H1 (cell line): ENCODE results near the gene TRIP13. TPM values are rescaled to one million over a fixed set of nuclear protein-coding genes. Genes with fewer than 3 reads are reported as not detected.
A peak's percentile ranks its signal among the peaks of the same experiment; 100 is the strongest.

Experiments used
- CTCF ChIA-PET: fragments of 300-600 bp; sonication (Branson Sonifier 250); formaldehyde crosslinking; loops from one replicate; lab custom pipeline; 2021; ENCODE audit not compliant: partially characterized antibody; lab: Charles Lee
- POLR2A ChIA-PET: fragments of 300-600 bp; sonication (Branson Sonifier 250); formaldehyde crosslinking; loops from one replicate; lab custom pipeline; 2021; ENCODE audit warnings: inconsistent platforms; ENCODE audit not compliant: partially characterized antibody; lab: Charles Lee
- DNase-seq, 2 experiments: peaks; one replicate each; pipeline versions ENCODE4 v3.0.0 to v3.0.0-alpha.2; 2010 to 2022; ENCODE audit warnings: low spot score in 2 of 2, low read depth in 1 of 2, mixed read lengths in 1 of 2
- FAIRE-seq: peaks from 2 replicates; lab custom pipeline; 2011; peaks lifted over from hg19 to GRCh38; lab: Jason Lieb, UNC
- H2AFZ ChIP-seq: 2 replicates; pipeline ENCODE4 v1.8.1; 2012; ENCODE audit warnings: low read length, inconsistent platforms
- H2AK5ac ChIP-seq: 2 replicates; pipeline ENCODE4 v1.6.1; 2013; ENCODE audit warnings: low read depth, low read length
- H2BK120ac ChIP-seq: replicated peaks from 2 replicates; pipeline ENCODE3; 2013; ENCODE audit warnings: low read depth, low read length, inconsistent platforms
- H2BK12ac ChIP-seq: 2 replicates; pipeline ENCODE4 v1.6.1; 2013; ENCODE audit warnings: low read depth, low read length
- H2BK15ac ChIP-seq: 2 replicates; pipeline ENCODE4 v1.6.1; 2013; ENCODE audit warnings: low read length
- H2BK20ac ChIP-seq: 2 replicates; pipeline ENCODE4 v1.6.1; 2013; ENCODE audit warnings: low read length
- H2BK5ac ChIP-seq: 2 replicates; pipeline ENCODE4 v1.6.1; 2013; ENCODE audit warnings: low read depth, low read length
- H3K14ac ChIP-seq: 2 replicates; pipeline ENCODE4 v1.6.1; 2013; ENCODE audit warnings: inconsistent platforms; ENCODE audit not compliant: insufficient read length
- H3K18ac ChIP-seq: 2 replicates; pipeline ENCODE4 v1.6.1; 2013; ENCODE audit warnings: low read length; ENCODE audit errors: extremely low read depth
- H3K23ac ChIP-seq: 2 replicates; pipeline ENCODE4 v1.6.1; 2013; ENCODE audit warnings: inconsistent platforms; ENCODE audit not compliant: insufficient read length
- H3K23me2 ChIP-seq: 2 replicates; pipeline ENCODE4 v1.6.1; 2013; ENCODE audit warnings: low read depth, low read length
- H3K27ac ChIP-seq: 2 replicates; pipeline ENCODE4 v1.6.1; 2011; ENCODE audit warnings: low read depth, low read length, inconsistent platforms
- H3K27me3 ChIP-seq, 4 experiments: replicated peaks in 1 of 4; 1 replicate in 1 of 4; 2 replicates in 3 of 4; pipeline versions ENCODE4 v1.6.1 to v1.8.1; 2011 to 2013; ENCODE audit warnings: low read length in 3 of 4, mild to moderate bottlenecking in 3 of 4, inconsistent platforms in 2 of 4, mixed read lengths in 2 of 4, moderate library complexity in 1 of 4; ENCODE audit not compliant: control insufficient read depth in 3 of 4, insufficient read depth in 3 of 4; ENCODE audit errors: extremely low read depth in 1 of 4
- H3K36me3 ChIP-seq, 4 experiments: 2 replicates each; pipeline versions ENCODE4 v1.6.1 to v1.8.1; 2011 to 2013; ENCODE audit warnings: mild to moderate bottlenecking in 4 of 4, low read length in 3 of 4, moderate library complexity in 2 of 4, control low read depth in 1 of 4, inconsistent platforms in 1 of 4; ENCODE audit not compliant: insufficient read depth in 4 of 4, control insufficient read depth in 2 of 4
- H3K4ac ChIP-seq: replicated peaks from 2 replicates; pipeline ENCODE3; 2013; ENCODE audit warnings: low read length, low read depth, mixed read lengths, inconsistent platforms; ENCODE audit not compliant: insufficient read length
- H3K4me1 ChIP-seq, 4 experiments: replicated peaks in 1 of 4; 1 replicate in 1 of 4; 2 replicates in 3 of 4; pipeline versions ENCODE4 v1.6.1 to v1.8.1; 2011 to 2013; ENCODE audit warnings: low read length in 3 of 4, inconsistent platforms in 2 of 4, mixed read lengths in 1 of 4; ENCODE audit not compliant: insufficient read depth in 4 of 4, control insufficient read depth in 3 of 4
- H3K4me2 ChIP-seq, 2 experiments: 2 replicates each; pipeline versions ENCODE4 v1.6.1 to v1.8.1; 2011 to 2013; ENCODE audit warnings: low read depth in 2 of 2, low read length in 2 of 2, control low read depth in 1 of 2, inconsistent platforms in 1 of 2, mild to moderate bottlenecking in 1 of 2; ENCODE audit not compliant: insufficient read depth in 1 of 2
- H3K4me3 ChIP-seq, 4 experiments: fragments of 200-600, 300-600 bp in 1 of 4; sonication (generic), shearing (Covaris generic), sonication (Bioruptor Twin) in 1 of 4; 2 replicates each; pipeline versions ENCODE4 v1.5.1 to v1.8.1; 2011 to 2016; ENCODE audit warnings: low read length in 4 of 4, low read depth in 3 of 4, control low read depth in 2 of 4, inconsistent platforms in 2 of 4, mild to moderate bottlenecking in 2 of 4, mixed read lengths in 1 of 4, moderate library complexity in 1 of 4; ENCODE audit not compliant: insufficient read depth in 2 of 4; ENCODE audit errors: extremely low read depth in 1 of 4
- H3K56ac ChIP-seq: replicated peaks from 2 replicates; pipeline ENCODE3; 2013; ENCODE audit warnings: low read depth, mild to moderate bottlenecking, mixed read lengths, low read length, inconsistent platforms; ENCODE audit not compliant: insufficient read length
- H3K79me1 ChIP-seq: 2 replicates; pipeline ENCODE4 v1.6.1; 2013; ENCODE audit warnings: low read depth, low read length, control low read depth
- H3K79me2 ChIP-seq, 2 experiments: 2 replicates each; pipeline versions ENCODE4 v1.6.1 to v1.8.1; 2012 to 2013; ENCODE audit warnings: low read length in 2 of 2, mild to moderate bottlenecking in 2 of 2, inconsistent platforms in 1 of 2; ENCODE audit not compliant: insufficient read depth in 2 of 2, control insufficient read depth in 1 of 2
- H3K9ac ChIP-seq, 4 experiments: replicated peaks in 1 of 4; 1 replicate in 1 of 4; 2 replicates in 3 of 4; pipeline versions ENCODE4 v1.6.1 to v1.8.1; 2011 to 2013; ENCODE audit warnings: low read depth in 3 of 4, low read length in 3 of 4, control low read depth in 2 of 4, mild to moderate bottlenecking in 2 of 4, moderate library complexity in 2 of 4, inconsistent platforms in 1 of 4; ENCODE audit errors: extremely low read depth in 1 of 4
- H3K9me3 ChIP-seq, 2 experiments: 2 replicates each; pipeline versions ENCODE4 v1.6.1 to v1.8.1; 2012 to 2013; ENCODE audit warnings: mild to moderate bottlenecking in 2 of 2, moderate library complexity in 2 of 2, control low read depth in 1 of 2, inconsistent platforms in 1 of 2, low read depth in 1 of 2, low read length in 1 of 2, mixed read lengths in 1 of 2; ENCODE audit not compliant: insufficient read depth in 2 of 2
- H4K20me1 ChIP-seq, 2 experiments: replicated peaks in 1 of 2; 2 replicates each; pipeline versions ENCODE3 to v1.8.1; 2011 to 2013; ENCODE audit warnings: inconsistent platforms in 2 of 2, low read length in 2 of 2, mild to moderate bottlenecking in 1 of 2; ENCODE audit not compliant: insufficient read depth in 2 of 2, control insufficient read depth in 1 of 2
- H4K5ac ChIP-seq: 2 replicates; pipeline ENCODE4 v1.6.1; 2013; ENCODE audit warnings: low read length, low read depth, mixed read lengths, inconsistent platforms; ENCODE audit not compliant: insufficient read length
- H4K8ac ChIP-seq: 2 replicates; pipeline ENCODE4 v1.8.0; 2013; ENCODE audit warnings: mild to moderate bottlenecking, moderate library complexity, low read length, inconsistent platforms; ENCODE audit not compliant: insufficient read depth; ENCODE audit errors: extremely low read depth
- H4K91ac ChIP-seq: replicated peaks from 2 replicates; pipeline ENCODE3; 2013; ENCODE audit warnings: low read length, mixed read lengths, inconsistent platforms; ENCODE audit not compliant: insufficient read length
- CBX5 ChIP-seq: fragments of 300-800, 300-1000 bp; sonication (generic); IDR thresholded peaks from 2 replicates; pipeline ENCODE4 v1.7.1; 2016; ENCODE audit warnings: antibody characterized with exemption, low read length, low read depth
- CHD2 ChIP-seq: IDR thresholded peaks from 2 replicates; pipeline ENCODE4 v1.6.1; 2012; ENCODE audit warnings: low read length, improper control_type of control experiment
- JUND ChIP-seq: IDR thresholded peaks from 2 replicates; pipeline ENCODE4 v1.6.1; 2011; ENCODE audit warnings: mild to moderate bottlenecking, improper control_type of control experiment, low read length
- NRF1 ChIP-seq: IDR thresholded peaks from 2 replicates; pipeline ENCODE4 v1.6.1; 2011; ENCODE audit warnings: mild to moderate bottlenecking, low read depth, low read length, improper control_type of control experiment
- PHF8 ChIP-seq: fragments of 200-600 bp; sonication (generic); conservative IDR thresholded peaks from 2 replicates; pipeline ENCODE4 v1.7.1; 2012; ENCODE audit warnings: low read depth, mild to moderate bottlenecking, inconsistent platforms, low read length, moderate library complexity
- RXRA ChIP-seq: IDR thresholded peaks from 2 replicates; pipeline ENCODE4 v1.6.1; 2011; ENCODE audit warnings: low read depth, mild to moderate bottlenecking, low read length, moderate library complexity; ENCODE audit not compliant: insufficient read depth
- SIX5 ChIP-seq: IDR thresholded peaks from 2 replicates; pipeline ENCODE4 v1.6.1; 2011; ENCODE audit warnings: mild to moderate bottlenecking, low read depth, low read length
- TAF1 ChIP-seq: IDR thresholded peaks from 2 replicates; pipeline ENCODE4 v1.6.1; 2011; ENCODE audit warnings: mild to moderate bottlenecking, low read depth, low read length
- WGBS, 2 experiments: shearing (Covaris generic) in 1 of 2; methylation state at CpG; one replicate each; pipeline versions ENCODE4 v1.1.6 to v1.1.7; 2013 to 2015; ENCODE audit warnings: low lambda C conversion rate in 2 of 2, mixed read lengths in 2 of 2, inconsistent platforms in 1 of 2, low coverage in 1 of 2, missing lambda C conversion rate in 1 of 2; ENCODE audit not compliant: insufficient replicate concordance in 2 of 2, insufficient coverage in 1 of 2, insufficient read length in 1 of 2; ENCODE audit errors: extremely low coverage in 1 of 2, missing lambda C conversion rate in 1 of 2; 5-methylcytosine and 5-hydroxymethylcytosine counted together
- polyA plus RNA-seq, 7 experiments: library from polyadenylated mRNA; depleted of rRNA in 3 of 7; stranded (reverse) in 5 of 7; unstranded in 2 of 7; fragments of >200 nt in 5 of 7; fragments of 200-250 nt in 2 of 7; gene quantifications; 1 replicate in 5 of 7; 2 replicates in 1 of 7; 4 replicates in 1 of 7; pipeline versions ENCODE4 v1.2.1 to v1.2.3, GENCODE V29; 2011 to 2013; ENCODE audit warnings: missing spikeins in 2 of 7, mixed read lengths in 2 of 7
- total RNA-seq: library from RNA; stranded (reverse); fragmentation: NEBNext Ultra II Directional; extraction: Animal tissue kit (Norgen Biotek cat#: 25700); gene quantifications from 2 replicates; pipeline ENCODE4 v1.2.1, GENCODE V29; 2021

Gene TRIP13
- total and polyA plus RNA-seq, 2 of the 8 experiments (the other 6 are each of a cell fraction or from before 2014, with no cell fraction given), result 20.0 to 39.2 TPM

DNA sequence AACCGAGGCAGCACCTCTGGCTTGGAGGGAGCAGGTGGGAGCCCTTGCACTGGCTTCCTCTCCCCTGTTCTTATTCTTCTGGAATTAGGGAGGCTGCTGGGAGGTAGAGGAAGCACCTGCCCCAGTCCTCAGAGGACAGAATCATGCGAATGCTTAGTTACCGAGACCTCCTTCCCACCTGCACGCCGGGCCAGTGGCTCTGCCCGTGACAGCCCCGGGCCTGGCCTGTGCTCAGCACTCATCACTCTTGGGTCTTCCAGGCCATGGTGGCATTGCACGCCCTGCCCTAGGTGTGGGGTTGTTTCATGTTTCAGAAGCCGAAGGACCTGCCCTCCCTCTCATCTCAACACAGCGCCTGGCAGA lies 70.6 kb downstream of the TRIP13 start:
- no peaks in the 10 kb centered on the region for H3K27me3 ChIP-seq
- WGBS, 2 experiments, result 93% methylated on average over 10 of the region's 10 CpGs; no CpG with 5 or more reads in 1 of the 2 experiments

More for the DNA sequence above, 70.6 kb downstream of the TRIP13 start:
- Histone ChIP-seq H3K9me3 (no peaks in the 10 kb centered on the region), H3K4ac (no peak overlapping the region), H2BK15ac (no peak overlapping the region), H2AK5ac (no peak overlapping the region), H3K36me3 (no peaks in the 10 kb centered on the region), H3K79me1 (no peaks in the 10 kb centered on the region), H2BK20ac (no peak overlapping the region), H4K5ac (no peak overlapping the region)
- POLR2A ChIA-PET, result no interaction called here
- no peak for DNase-seq
- CTCF ChIA-PET, result no interaction called here
- TF ChIP-seq CHD2 (no peak), NRF1 (no peak), SIX5 (no peak), RXRA (no peak), TAF1 (no peak), JUND (no peak), CBX5 (no peak), PHF8 (no peak)
- TF ChIP-seq, all 59 proteins: peak for 0
- Histone ChIP-seq H4K91ac (no peak overlapping the region), H3K4me3 (no peak overlapping the region), H3K23ac (no peak overlapping the region), H2BK5ac (no peak overlapping the region), H3K4me1 (no peaks in the 10 kb centered on the region), H3K4me2 (no peak overlapping the region), H2BK120ac (no peak overlapping the region), H4K8ac (peak overlapping the region; percentile 22; the same call in 1 of the 2 replicates), H3K23me2 (no peaks in the 10 kb centered on the region), H3K27ac (no peak overlapping the region), H3K79me2 (no peaks in the 10 kb centered on the region), H3K18ac (no peak overlapping the region), H4K20me1 (no peaks in the 10 kb centered on the region), H3K14ac (no peak overlapping the region), H2AFZ (no peak overlapping the region), H3K9ac (no peak overlapping the region), H3K56ac (no peak overlapping the region), H2BK12ac (no peak overlapping the region)
- FAIRE-seq, result no peak
